ENCODE measurements around the gene CHKB.

Gene CHKB

GRCh38 chr22:50597097-50597496 lies 14.4 kb upstream of the CHKB start:
- DNase-seq = no peak

DNA sequence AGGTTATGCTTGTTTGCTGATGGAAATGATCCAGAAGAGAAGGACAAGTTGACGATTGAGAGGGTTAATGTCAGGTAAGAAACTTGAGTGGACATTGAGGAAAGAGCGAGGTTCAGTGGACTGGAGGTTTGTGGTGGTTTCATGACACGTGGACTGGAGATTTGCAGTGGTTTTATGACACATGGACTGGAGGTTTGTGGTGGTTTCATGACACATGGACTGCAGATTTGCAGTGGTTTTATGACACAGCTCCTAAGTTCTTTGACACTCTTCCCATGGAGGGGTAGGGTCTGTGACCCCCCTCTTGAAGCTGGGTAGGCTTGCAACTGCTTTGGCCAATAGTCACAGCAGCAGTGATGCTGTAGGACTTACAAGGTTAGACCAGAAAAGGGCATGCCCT lies 12.5 kb upstream of the CHKB start:
- no peak for DNase-seq

DNA sequence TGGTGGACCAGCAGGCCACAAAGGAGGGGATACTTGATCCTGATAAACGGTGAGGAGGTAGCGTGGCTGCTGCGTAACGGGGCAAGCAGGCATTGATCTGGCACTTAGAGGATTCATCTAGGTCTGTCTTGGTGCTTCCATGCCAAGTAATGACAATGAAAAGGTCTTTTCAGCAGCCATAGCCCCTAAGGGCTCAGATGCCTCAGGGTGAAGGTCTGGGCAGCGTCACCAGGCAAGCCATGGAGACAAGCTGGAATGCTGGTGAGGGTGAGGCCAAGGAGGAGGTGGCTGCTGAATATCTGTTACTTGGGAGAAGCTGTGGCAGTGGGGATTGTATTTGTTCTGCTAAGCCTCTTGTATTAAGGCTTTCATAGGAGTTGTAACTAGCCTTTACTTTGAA lies 4.8 kb upstream of the CHKB start:
- DNase-seq = no peak

DNA sequence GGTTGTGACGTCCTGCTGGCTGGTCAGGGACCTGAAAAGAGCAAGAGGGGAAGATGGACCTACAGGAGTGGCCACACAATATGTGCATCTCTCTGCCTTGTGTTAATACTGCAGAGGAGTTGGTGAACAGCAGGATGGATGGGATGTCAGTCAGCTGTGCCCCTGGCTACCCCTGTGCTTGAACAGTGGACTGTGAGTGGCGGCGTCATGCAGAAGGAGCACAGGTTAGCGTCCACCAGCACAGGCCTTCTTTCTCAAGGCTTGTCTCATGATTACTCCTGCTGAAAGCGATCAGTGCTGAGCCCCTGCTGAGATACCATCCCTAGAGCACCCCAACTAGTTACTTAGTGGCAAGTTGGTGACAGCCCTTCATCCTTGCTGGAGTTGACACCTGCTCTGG lies 3.8 kb upstream of the CHKB start:
- no peak for DNase-seq

DNA sequence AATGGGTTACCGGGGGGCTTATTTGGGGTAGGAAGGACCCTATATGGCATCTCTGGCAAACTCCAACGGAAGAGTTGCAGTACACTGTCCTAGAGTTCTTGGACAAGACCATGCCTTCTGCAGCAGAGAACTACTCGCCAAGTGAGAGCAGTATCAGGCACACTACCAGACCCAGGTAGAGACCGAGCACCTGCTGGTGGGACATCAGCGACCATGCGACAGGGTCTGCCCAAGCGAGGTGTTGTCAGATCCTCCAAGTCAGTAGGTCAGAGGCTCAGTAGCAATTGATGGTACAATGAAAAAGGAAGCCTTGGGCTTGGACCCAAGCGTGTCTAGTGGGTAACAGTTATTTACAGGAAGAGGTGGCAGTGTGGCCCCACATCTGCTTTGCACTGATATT lies 3.1 kb upstream of the CHKB start:
- no peak for DNase-seq

GRCh38 chr22:50585238-50585637 lies 2.6 kb upstream of the CHKB start:
- no peak for DNase-seq

- DNase-seq = no peak
Measured at GRCh38 chr22:50584106-50585096, 1.8 kb upstream of the CHKB start.

DNA sequence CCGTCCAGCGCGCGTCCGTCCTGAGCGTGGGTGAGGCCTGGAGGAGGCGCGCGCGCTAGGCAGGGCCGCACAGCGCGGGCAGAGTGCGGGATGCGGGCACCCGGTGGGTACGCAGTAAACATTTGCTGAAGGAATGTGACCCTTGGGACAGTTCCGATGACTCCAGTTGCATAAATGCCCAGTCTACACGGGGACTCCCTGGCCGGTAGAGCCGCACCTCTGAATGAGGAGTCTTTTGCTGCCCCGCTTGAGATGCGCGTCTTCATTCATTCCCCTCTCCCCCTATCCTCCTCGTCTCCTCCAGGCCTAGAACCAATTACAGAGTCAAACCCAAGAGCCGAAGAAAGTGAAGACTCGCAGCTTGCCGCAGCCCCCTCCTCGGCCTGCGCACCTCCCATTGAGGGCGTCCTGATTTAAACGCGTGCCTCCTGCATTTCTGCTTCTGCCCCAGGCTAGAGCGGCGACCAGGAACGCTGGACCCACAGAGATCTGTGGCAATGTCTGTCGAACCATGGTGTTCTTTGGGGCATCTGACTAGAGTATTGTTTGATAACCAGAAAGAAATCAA lies 729 bp upstream of the CHKB start:
- no peak for DNase-seq

DNA sequence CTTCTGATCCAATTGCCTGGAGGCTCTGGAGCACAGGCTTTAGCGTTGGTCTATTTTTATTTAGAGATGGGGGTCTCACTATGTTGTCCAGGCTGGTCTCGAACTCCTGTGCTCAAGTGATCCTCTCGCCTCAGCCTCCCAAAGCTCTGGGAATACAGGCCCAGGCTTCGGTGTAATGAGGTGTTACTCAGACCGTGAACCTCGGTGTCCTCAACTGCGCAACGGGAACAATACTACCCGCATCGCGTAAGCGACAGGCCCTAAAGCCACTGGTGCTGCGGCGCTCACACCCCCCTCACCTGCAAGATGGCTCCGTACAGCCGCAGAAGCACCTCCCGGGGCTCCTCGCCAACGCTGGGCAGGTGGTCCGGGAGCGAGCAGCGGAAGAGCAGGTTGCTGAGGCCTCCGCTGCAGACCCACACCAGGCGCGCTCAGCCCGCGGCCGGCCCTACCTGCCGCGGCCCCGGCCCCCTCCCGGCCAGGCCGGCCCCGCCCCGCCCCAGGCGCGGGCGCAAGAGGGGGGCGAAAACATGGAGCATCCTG lies 628 bp downstream of the CHKB start:
- peak; percentile 5 for DNase-seq

- no peak for DNase-seq
Measured at GRCh38 chr22:50581031-50581949, 1.4 kb downstream of the CHKB start.

DNA sequence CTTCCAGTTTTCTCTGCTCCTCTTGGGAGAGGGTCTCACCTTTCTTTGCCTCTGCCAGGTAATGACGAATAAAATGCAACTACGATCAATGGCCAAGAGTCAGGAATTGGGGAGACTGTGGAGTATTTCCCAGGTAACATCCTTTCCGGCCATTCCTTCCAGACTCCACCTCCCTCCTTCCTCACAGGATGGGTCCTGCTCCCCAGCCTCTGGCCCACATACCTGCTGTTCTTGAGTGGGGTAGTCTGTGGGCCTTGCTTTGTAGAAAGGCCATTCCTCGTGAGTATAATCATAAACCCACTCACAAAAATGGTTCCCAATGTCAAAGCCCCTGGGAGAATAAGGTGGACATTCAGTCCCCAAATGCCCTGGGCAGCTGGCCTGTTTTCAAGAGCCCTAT lies 2.9 kb downstream of the CHKB start:
- DNase-seq = no peak

DNA sequence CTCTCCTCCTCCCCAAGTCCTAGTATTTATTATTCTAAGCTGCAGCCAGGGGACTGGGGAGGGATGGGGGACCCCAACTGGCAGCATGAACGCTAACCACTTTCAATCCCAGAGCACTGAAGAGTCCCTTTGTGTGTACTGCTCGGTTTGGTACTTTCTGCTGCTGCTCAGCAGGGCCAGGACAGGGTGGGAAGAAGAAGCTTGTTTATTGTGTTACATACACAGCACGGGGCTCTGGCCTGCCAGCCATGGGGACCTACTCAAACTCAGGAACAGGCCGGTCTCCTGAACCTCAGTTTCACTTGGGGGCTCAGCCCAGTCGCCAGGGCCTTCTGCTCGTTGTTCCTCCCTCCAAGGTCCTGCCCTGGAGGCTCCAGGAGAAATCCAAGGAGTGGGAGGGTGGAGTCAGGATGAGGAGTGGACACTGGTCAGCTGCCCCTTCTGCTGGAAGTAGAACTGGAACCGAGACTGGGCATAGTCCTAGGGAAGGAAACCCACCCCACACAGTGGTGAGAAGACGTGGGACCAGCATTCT lies 3.8 kb downstream of the CHKB start:
- DNase-seq = no peak

DNA sequence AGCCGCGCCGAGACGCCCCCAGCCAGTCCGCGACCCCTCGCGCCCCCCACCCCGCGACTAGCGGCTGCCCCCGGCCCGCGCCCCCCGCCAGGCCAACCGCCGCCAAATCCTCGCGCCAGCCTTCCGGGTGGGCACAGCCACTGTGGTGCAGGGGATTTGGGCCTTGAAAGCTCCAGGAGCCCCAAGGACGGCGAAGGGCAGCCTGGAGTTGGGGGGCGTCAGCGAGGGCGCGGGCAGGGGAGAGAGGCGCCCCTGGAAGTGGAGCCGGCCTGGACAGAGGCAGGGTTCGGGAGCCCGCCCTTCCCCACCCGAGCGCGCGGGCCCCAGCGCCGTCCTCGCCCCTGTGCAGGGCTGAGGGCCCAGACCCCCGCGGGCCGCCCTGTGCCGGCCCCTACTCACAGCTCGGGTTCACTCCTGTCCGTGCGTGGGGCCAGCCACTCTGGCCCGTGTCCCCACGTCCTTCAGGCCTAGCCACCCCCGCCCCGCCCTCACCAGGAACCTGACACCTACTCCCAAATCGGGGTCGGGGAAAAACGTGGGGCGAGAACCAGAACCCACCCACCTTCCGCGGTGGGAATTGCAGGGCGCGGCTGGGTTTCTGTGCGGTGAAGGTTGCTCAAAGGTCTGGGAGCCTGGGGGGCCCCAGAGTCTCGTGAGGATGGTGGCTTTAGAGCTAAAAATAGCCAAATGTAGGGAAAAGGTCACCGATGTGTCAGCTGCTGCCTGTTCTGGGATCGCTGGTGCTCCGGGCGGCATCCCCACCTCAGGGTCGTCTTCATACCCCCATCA lies 4.5 kb downstream of the CHKB start, which contains the start of gene CPT1B:
Gene CPT1B (minus strand): TSS at position 441 of the 789 bp plus-strand sequence. CDS start 512 bp downstream, outside the sequence.
- DNase-seq = no peak

DNA sequence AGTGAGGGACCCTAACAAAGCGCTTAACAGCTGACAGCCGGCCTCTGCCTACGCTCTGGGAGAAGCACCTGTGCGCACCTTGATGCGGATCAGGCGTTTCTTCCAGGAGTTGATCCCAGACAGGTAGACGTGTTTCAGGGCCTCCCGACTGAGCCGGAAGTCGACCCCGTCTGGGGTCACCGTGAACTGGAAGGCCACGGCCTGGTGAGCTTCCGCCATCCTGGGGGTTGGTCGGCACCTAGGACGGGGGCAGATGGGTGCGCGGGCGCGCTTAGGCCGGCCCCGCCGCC lies 5.0 kb downstream of the CHKB start:
- DNase-seq = no peak

GRCh38 chr22:50576806-50577696 lies 5.6 kb downstream of the CHKB start:
- no peak for DNase-seq

GRCh38 chr22:50576070-50576469 lies 6.6 kb downstream of the CHKB start:
- peak; percentile 1 for DNase-seq

- no peak for DNase-seq
Measured at GRCh38 chr22:50575426-50575941, 7.2 kb downstream of the CHKB start.

- DNase-seq = no peak
Measured at GRCh38 chr22:50574383-50574755, 8.3 kb downstream of the CHKB start.

- no peak for DNase-seq
Measured at GRCh38 chr22:50573491-50574382, 8.9 kb downstream of the CHKB start.

DNA sequence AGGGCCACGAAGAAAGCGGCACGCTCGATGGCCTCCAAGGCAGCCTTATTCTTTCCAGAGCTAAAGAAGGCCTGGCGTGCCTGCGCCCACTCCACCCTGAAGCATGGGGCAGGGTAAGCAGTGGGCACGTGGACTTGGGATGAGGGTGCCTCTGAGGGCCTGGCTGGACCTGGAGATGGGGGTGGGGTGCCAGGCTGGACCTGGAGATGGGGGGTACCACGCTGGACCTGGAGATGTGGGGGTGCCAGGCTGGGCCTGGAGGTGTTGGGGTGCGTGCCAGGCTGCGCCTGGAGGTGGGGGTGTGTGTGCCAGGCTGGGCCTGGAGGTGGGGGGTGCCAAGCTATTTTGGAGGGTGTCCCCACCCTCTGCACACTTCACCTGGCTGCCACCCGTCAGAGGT lies 9.7 kb downstream of the CHKB start:
- DNase-seq = no peak

Data from NCI-H1092 treated with DMSO at 0.1 percent for 48 hours (cell line).